Measurements from ENCODE around the gene IVL.

Gene IVL

DNA sequence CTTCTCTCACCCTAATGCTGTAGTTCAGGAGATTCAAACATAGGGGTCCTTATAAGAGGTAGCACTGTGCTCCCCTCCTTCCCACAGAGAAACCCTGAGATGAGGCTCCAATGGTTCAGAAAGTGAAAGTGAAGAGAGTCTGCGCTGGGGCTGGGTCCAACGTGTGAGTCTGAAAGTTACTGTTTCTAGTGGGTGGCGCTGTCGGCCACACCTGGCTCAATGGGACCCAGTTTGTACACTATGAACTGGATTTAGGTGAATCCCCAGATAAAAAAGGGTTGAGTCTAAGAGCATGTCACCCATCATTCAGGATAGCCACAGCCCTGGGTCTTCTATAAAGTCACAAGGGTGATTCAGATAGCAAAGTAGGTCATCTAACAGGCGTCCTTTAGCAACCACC is 27.4 kb upstream of the IVL start:
- no peak overlapping the region for H3K27ac ChIP-seq (ENCODE audit: insufficient read depth in 1 of 2, low read depth in 1 of 2, low read length in 2 of 2, poor library complexity in 1 of 2, severe bottlenecking in 2 of 2)
- H3K4me3 ChIP-seq (ENCODE audit: control insufficient read depth in 1 of 7, extremely low read depth in 1 of 7, insufficient read depth in 4 of 7, low read depth in 2 of 7, low read length in 6 of 7): no peak overlapping the region
- POLR2A ChIA-PET: no interaction called here
- CTCF ChIA-PET: no interaction called here
- H3K4me1 ChIP-seq (ENCODE audit: control extremely low read depth in 1 of 4, control insufficient read depth in 4 of 4, insufficient read depth in 4 of 4, low read length in 3 of 4): no peaks in the 10 kb centered on the region
- no peak for DNase-seq
- WGBS (ENCODE audit: insufficient coverage): 90% methylated on average over 5 of the region's 5 CpGs
- no peaks in the 10 kb centered on the region for H3K36me3 ChIP-seq (ENCODE audit: control insufficient read depth in 4 of 4, insufficient read depth in 4 of 4, low read length in 3 of 4)
- H3K9me3 ChIP-seq (ENCODE audit: control extremely low read depth in 1 of 5, control insufficient read depth in 4 of 5, insufficient read depth in 2 of 5, low read depth in 1 of 5, low read length in 4 of 5): no peaks in the 10 kb centered on the region
- H3K27me3 ChIP-seq (replicated peaks in 2 of 5; ENCODE audit: control insufficient read depth in 4 of 5, insufficient read depth in 5 of 5, low read length in 4 of 5): no peaks in the 10 kb centered on the region

DNA sequence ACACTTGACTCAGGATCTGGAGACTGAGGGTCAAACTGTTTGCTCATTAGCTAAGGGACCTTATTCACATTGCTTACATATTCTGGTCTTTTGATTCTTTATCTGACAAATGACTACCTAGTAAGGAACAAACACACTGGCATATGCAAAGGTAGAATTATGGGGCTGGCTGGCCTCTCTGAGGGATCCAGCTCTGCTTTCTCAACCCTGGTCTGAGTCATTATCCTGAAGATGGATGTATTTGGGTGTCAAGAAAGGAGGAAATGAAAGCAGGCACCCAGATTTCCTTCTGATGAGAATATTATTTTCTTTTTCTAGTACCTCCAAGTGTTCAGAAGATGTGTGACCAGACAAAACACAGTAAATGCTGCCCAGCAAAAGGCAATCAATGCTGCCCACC is 24.3 kb upstream of the IVL start:
- Histone ChIP-seq H3K4me3 (ENCODE audit: control insufficient read depth in 1 of 7, extremely low read depth in 1 of 7, insufficient read depth in 4 of 7, low read depth in 2 of 7, low read length in 6 of 7) (no peak overlapping the region), H3K27me3 (replicated peaks in 2 of 5; ENCODE audit: control insufficient read depth in 4 of 5, insufficient read depth in 5 of 5, low read length in 4 of 5) (no peaks in the 10 kb centered on the region), H3K27ac (ENCODE audit: insufficient read depth in 1 of 2, low read depth in 1 of 2, low read length in 2 of 2, poor library complexity in 1 of 2, severe bottlenecking in 2 of 2) (no peak overlapping the region), H3K9me3 (ENCODE audit: control extremely low read depth in 1 of 5, control insufficient read depth in 4 of 5, insufficient read depth in 2 of 5, low read depth in 1 of 5, low read length in 4 of 5) (peaks cover 0 to 1% (median 0%) of the 10 kb centered on the region in 5 experiments), H3K36me3 (ENCODE audit: control insufficient read depth in 4 of 4, insufficient read depth in 4 of 4, low read length in 3 of 4) (no peaks in the 10 kb centered on the region), H3K4me1 (ENCODE audit: control extremely low read depth in 1 of 4, control insufficient read depth in 4 of 4, insufficient read depth in 4 of 4, low read length in 3 of 4) (no peaks in the 10 kb centered on the region)
- DNase-seq: no peak
- POLR2A ChIA-PET: no interaction called here
- CTCF ChIA-PET: interaction anchor here (1.2 kb wide), 1 partner anchor 268 kb away, joined by 3 read pairs; no protein-coding TSS in a partner anchor

DNA sequence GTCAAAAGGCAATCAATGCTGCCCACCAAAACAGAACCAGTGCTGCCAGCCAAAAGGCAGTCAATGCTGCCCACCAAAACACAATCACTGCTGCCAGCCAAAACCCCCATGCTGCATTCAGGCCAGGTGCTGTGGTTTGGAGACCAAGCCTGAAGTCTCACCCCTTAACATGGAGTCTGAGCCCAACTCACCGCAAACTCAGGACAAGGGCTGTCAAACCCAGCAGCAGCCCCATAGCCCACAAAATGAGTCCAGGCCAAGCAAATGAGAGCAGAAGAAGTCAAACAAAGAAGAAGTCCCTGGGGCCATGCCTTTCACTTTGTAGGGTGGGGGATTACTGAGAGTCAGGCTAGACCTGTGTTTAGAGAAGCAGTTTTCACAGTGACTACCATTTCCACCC is 23.8 kb upstream of the IVL start:
- 100% methylated on average over 1 of the region's 1 CpG for WGBS (ENCODE audit: insufficient coverage)
- CTCF ChIA-PET: interaction anchor here (1.2 kb wide), 1 partner anchor 268 kb away, joined by 3 read pairs; no protein-coding TSS in a partner anchor
- Histone ChIP-seq H3K9me3 (ENCODE audit: control extremely low read depth in 1 of 5, control insufficient read depth in 4 of 5, insufficient read depth in 2 of 5, low read depth in 1 of 5, low read length in 4 of 5) (peaks cover 0 to 2% (median 0%) of the 10 kb centered on the region in 5 experiments), H3K27ac (ENCODE audit: insufficient read depth in 1 of 2, low read depth in 1 of 2, low read length in 2 of 2, poor library complexity in 1 of 2, severe bottlenecking in 2 of 2) (no peak overlapping the region), H3K4me1 (ENCODE audit: control extremely low read depth in 1 of 4, control insufficient read depth in 4 of 4, insufficient read depth in 4 of 4, low read length in 3 of 4) (no peaks in the 10 kb centered on the region), H3K4me3 (ENCODE audit: control insufficient read depth in 1 of 7, extremely low read depth in 1 of 7, insufficient read depth in 4 of 7, low read depth in 2 of 7, low read length in 6 of 7) (no peak overlapping the region), H3K27me3 (replicated peaks in 2 of 5; ENCODE audit: control insufficient read depth in 4 of 5, insufficient read depth in 5 of 5, low read length in 4 of 5) (no peaks in the 10 kb centered on the region), H3K36me3 (ENCODE audit: control insufficient read depth in 4 of 4, insufficient read depth in 4 of 4, low read length in 3 of 4) (no peaks in the 10 kb centered on the region)
- no peak for DNase-seq
- POLR2A ChIA-PET: no interaction called here

DNA sequence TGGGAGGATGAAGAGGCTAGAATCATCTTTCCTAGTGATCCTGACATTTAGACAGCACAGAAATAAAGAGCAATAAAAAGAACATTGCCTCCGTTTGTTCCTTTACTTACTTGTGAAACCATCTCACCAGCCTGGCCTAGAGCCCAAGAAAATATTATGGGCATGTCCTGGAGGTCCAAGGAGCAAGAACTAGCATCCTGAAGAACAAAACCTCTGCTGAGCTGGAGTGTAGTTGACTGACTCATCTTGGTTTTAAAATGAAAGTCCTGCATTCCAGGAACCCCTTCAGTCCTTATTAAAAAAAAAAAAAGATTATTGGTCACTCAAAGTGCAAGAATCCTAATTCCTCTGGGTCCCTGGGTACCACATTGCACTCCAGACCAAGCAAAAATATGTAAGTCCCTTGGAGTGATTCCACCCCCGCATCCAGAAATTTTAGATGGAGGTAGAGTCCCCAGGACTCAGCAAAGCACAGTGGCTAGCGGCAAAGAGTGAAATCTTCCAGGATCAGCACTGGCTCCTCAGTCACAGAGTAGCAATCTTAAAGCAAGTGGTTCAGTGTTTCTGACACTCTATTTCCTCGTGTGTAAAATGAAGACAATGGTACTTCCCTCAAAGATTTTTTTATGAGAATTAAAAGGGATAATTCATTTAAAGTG is 23.3 kb upstream of the IVL start:
- Histone ChIP-seq H3K27me3 (replicated peaks in 2 of 5; ENCODE audit: control insufficient read depth in 4 of 5, insufficient read depth in 5 of 5, low read length in 4 of 5) (no peaks in the 10 kb centered on the region), H3K27ac (ENCODE audit: insufficient read depth in 1 of 2, low read depth in 1 of 2, low read length in 2 of 2, poor library complexity in 1 of 2, severe bottlenecking in 2 of 2) (no peak overlapping the region), H3K9me3 (ENCODE audit: control extremely low read depth in 1 of 5, control insufficient read depth in 4 of 5, insufficient read depth in 2 of 5, low read depth in 1 of 5, low read length in 4 of 5) (peaks cover 0 to 2% (median 0%) of the 10 kb centered on the region in 5 experiments), H3K4me1 (ENCODE audit: control extremely low read depth in 1 of 4, control insufficient read depth in 4 of 4, insufficient read depth in 4 of 4, low read length in 3 of 4) (no peaks in the 10 kb centered on the region), H3K4me3 (ENCODE audit: control insufficient read depth in 1 of 7, extremely low read depth in 1 of 7, insufficient read depth in 4 of 7, low read depth in 2 of 7, low read length in 6 of 7) (no peak overlapping the region), H3K36me3 (ENCODE audit: control insufficient read depth in 4 of 4, insufficient read depth in 4 of 4, low read length in 3 of 4) (no peaks in the 10 kb centered on the region)
- POLR2A ChIA-PET: no interaction called here
- WGBS (ENCODE audit: insufficient coverage): 93% methylated on average over 3 of the region's 4 CpGs
- no peak for DNase-seq
- CTCF ChIA-PET: interaction anchor here (1.2 kb wide), 1 partner anchor 267 kb away, joined by 3 read pairs; no protein-coding TSS in a partner anchor

DNA sequence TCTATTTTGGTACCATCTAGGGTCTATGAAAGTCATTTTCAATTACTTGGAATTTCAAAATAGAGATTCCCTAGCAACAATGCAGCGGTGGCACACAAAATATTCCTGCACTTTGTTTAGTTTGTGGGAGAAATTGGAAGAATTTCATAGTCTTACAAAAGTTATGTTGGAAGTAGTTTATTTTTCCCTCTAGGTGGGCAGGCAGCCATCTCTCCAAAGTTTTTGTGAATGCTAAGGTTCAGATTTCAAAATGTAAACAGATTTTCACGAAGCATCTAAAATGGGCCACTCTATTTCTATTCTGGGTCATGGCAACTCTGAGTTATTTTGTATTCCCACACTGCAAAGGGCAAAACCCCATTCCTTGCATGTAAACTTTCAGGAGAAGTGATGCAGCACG is 22.3 kb upstream of the IVL start:
- Histone ChIP-seq H3K4me1 (ENCODE audit: control extremely low read depth in 1 of 4, control insufficient read depth in 4 of 4, insufficient read depth in 4 of 4, low read length in 3 of 4) (no peaks in the 10 kb centered on the region), H3K27me3 (replicated peaks in 2 of 5; ENCODE audit: control insufficient read depth in 4 of 5, insufficient read depth in 5 of 5, low read length in 4 of 5) (peaks cover 0 to 2% (median 0%) of the 10 kb centered on the region in 5 experiments), H3K27ac (ENCODE audit: insufficient read depth in 1 of 2, low read depth in 1 of 2, low read length in 2 of 2, poor library complexity in 1 of 2, severe bottlenecking in 2 of 2) (no peak overlapping the region), H3K9me3 (ENCODE audit: control extremely low read depth in 1 of 5, control insufficient read depth in 4 of 5, insufficient read depth in 2 of 5, low read depth in 1 of 5, low read length in 4 of 5) (peaks cover 0 to 2% (median 0%) of the 10 kb centered on the region in 5 experiments), H3K4me3 (ENCODE audit: control insufficient read depth in 1 of 7, extremely low read depth in 1 of 7, insufficient read depth in 4 of 7, low read depth in 2 of 7, low read length in 6 of 7) (no peak overlapping the region), H3K36me3 (ENCODE audit: control insufficient read depth in 4 of 4, insufficient read depth in 4 of 4, low read length in 3 of 4) (no peaks in the 10 kb centered on the region)
- CTCF ChIA-PET: no interaction called here
- DNase-seq: no peak
- POLR2A ChIA-PET: no interaction called here
- 75% methylated on average over 2 of the region's 3 CpGs for WGBS (ENCODE audit: insufficient coverage)

DNA sequence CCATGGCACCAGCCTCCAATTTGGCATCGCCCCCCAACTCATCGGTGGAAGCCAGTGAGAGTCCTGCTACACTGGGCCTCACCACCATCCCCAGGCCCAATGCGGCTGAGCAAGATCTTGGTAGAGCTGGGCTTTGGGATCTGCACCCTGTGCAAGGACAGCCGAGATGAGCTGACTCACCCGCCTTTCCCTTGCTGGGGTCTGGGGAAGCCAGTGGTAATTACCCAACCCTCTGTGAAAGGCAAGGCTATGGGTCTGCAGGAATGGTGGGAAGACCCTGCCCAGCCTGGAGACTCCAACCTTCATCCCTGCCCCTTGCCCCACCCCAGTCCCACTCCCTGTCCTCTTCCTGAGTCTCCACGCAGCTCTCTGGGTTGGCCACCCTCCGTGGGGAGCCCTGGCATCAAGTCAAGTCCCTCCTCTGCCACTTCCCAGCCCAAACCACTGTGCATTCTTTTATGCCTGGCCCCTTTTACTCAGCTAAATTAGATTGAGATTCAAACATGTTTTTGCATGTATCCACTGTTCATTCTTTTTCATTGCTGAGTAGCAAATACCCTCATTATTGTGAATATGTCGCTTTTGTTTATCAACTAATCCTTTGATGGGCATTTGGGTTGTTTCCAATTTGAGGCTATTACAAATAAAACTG is 21.5 kb upstream of the IVL start:
- H3K27ac ChIP-seq (ENCODE audit: insufficient read depth in 1 of 2, low read depth in 1 of 2, low read length in 2 of 2, poor library complexity in 1 of 2, severe bottlenecking in 2 of 2): no peak overlapping the region
- POLR2A ChIA-PET: no interaction called here
- H3K4me1 ChIP-seq (ENCODE audit: control extremely low read depth in 1 of 4, control insufficient read depth in 4 of 4, insufficient read depth in 4 of 4, low read length in 3 of 4): no peaks in the 10 kb centered on the region
- H3K9me3 ChIP-seq (ENCODE audit: control extremely low read depth in 1 of 5, control insufficient read depth in 4 of 5, insufficient read depth in 2 of 5, low read depth in 1 of 5, low read length in 4 of 5): peaks cover 0 to 2% (median 0%) of the 10 kb centered on the region in 5 experiments
- no peak overlapping the region for H3K4me3 ChIP-seq (ENCODE audit: control insufficient read depth in 1 of 7, extremely low read depth in 1 of 7, insufficient read depth in 4 of 7, low read depth in 2 of 7, low read length in 6 of 7)
- WGBS (ENCODE audit: insufficient coverage): 71% methylated on average over 7 of the region's 8 CpGs
- H3K36me3 ChIP-seq (ENCODE audit: control insufficient read depth in 4 of 4, insufficient read depth in 4 of 4, low read length in 3 of 4): no peaks in the 10 kb centered on the region
- DNase-seq: no peak
- CTCF ChIA-PET: no interaction called here
- H3K27me3 ChIP-seq (replicated peaks in 2 of 5; ENCODE audit: control insufficient read depth in 4 of 5, insufficient read depth in 5 of 5, low read length in 4 of 5): peaks cover 0 to 2% (median 0%) of the 10 kb centered on the region in 5 experiments

DNA sequence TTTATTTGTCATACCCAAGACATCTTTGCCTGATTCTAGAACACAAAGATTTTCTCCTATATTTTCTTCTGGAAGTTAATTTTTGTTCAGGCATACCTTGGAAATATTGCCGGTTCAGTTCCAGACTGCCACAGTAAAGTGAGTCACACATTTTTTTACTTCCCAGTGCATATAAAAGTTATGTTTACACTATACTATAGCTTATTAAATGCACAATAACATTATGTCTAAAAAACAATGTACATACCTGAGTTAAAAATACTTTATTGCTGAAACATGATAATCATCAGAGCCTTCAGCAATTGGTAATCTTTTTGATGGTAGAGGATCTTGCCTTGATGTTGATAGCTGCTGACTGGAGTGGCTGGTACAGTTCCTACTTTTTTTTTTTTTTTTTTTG is 20.2 kb upstream of the IVL start:
- POLR2A ChIA-PET: no interaction called here
- DNase-seq: no peak

More for the DNA sequence above, 20.2 kb upstream of the IVL start:
- H3K27ac ChIP-seq (ENCODE audit: insufficient read depth in 1 of 2, low read depth in 1 of 2, low read length in 2 of 2, poor library complexity in 1 of 2, severe bottlenecking in 2 of 2): no peak overlapping the region
- H3K4me3 ChIP-seq (ENCODE audit: control insufficient read depth in 1 of 7, extremely low read depth in 1 of 7, insufficient read depth in 4 of 7, low read depth in 2 of 7, low read length in 6 of 7): no peak overlapping the region
- H3K27me3 ChIP-seq (replicated peaks in 2 of 5; ENCODE audit: control insufficient read depth in 4 of 5, insufficient read depth in 5 of 5, low read length in 4 of 5): peaks cover 0 to 2% (median 0%) of the 10 kb centered on the region in 5 experiments
- CTCF ChIA-PET: no interaction called here
- H3K9me3 ChIP-seq (ENCODE audit: control extremely low read depth in 1 of 5, control insufficient read depth in 4 of 5, insufficient read depth in 2 of 5, low read depth in 1 of 5, low read length in 4 of 5): peaks cover 0 to 2% (median 0%) of the 10 kb centered on the region in 5 experiments
- no CpG with 5 or more reads among the region's 1 CpG for WGBS (ENCODE audit: insufficient coverage)
- H3K4me1 ChIP-seq (ENCODE audit: control extremely low read depth in 1 of 4, control insufficient read depth in 4 of 4, insufficient read depth in 4 of 4, low read length in 3 of 4): no peaks in the 10 kb centered on the region
- no peaks in the 10 kb centered on the region for H3K36me3 ChIP-seq (ENCODE audit: control insufficient read depth in 4 of 4, insufficient read depth in 4 of 4, low read length in 3 of 4)
